Stimulated activated naive CD8-positive, alpha-beta T cell treated with anti-CD3 and anti-CD28 coated beads, Interleukin-15, Interleukin-2, amounts not matched to agents 100 ng/mL and 50 ng/mL, for 24 hours (primary cell): ENCODE measurements around the gene GAS5.
A peak's percentile ranks its signal among the peaks of the same experiment; 100 is the strongest.

Experiments
- H3K27ac Mint-ChIP-seq: one replicate; pipeline ENCODE4 v1.8.0; 2021; ENCODE audit warnings: mild to moderate bottlenecking, mixed read lengths
- H3K27me3 Mint-ChIP-seq: one replicate; pipeline ENCODE4 v1.8.0; 2021; ENCODE audit warnings: mixed read lengths
- H3K36me3 Mint-ChIP-seq: one replicate; pipeline ENCODE4 v1.8.0; 2021; ENCODE audit warnings: low read depth, mixed read lengths
- H3K4me1 Mint-ChIP-seq: one replicate; pipeline ENCODE4 v1.8.0; 2021; ENCODE audit warnings: low read depth, mixed read lengths
- H3K4me3 Mint-ChIP-seq: one replicate; pipeline ENCODE4 v1.8.0; 2021; ENCODE audit warnings: mild to moderate bottlenecking, mixed read lengths
- H3K9me3 Mint-ChIP-seq: one replicate; pipeline ENCODE4 v1.8.0; 2021; ENCODE audit warnings: mixed read lengths

GAS5 gene

DNA sequence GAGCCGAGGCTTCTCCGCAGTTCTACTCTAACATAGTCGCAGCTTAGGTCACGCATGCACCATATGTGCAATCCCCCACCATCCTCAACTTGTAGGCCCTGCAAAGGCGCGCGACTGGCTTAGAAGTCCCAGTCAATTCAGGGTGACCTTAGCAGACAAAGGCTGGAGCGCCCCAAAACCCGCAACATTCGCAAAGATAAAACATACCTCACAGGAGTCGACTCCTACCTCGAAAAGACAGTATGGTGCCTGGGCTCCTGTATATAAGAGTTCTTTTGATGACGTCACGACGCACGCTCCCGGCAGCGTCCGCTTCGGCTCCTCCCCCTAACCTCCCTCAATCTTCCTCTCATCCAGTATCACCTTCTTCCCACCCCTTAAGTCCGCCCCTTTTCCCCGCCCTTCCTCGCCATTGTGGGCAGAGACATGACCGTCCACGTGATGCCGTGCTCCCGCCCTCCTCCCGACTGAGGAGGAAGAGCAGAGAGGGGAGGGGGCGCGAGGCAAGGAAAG is at the start of gene GAS5:
Gene GAS5 (minus strand): TSS at position 237 of the 513 bp plus-strand sequence.
- H3K9me3 Mint-ChIP-seq = no peaks in the 10 kb centered on the region
- H3K4me1 Mint-ChIP-seq = peaks cover 78% of the 10 kb centered on the region
- peak within 1 kb of the TSS; percentile 99 for H3K4me3 Mint-ChIP-seq
- peaks cover 5% of the 10 kb centered on the region for H3K27me3 Mint-ChIP-seq
- peak within 1 kb of the TSS; percentile 99 for H3K27ac Mint-ChIP-seq
- peaks cover 67% of the 10 kb centered on the region for H3K36me3 Mint-ChIP-seq

DNA sequence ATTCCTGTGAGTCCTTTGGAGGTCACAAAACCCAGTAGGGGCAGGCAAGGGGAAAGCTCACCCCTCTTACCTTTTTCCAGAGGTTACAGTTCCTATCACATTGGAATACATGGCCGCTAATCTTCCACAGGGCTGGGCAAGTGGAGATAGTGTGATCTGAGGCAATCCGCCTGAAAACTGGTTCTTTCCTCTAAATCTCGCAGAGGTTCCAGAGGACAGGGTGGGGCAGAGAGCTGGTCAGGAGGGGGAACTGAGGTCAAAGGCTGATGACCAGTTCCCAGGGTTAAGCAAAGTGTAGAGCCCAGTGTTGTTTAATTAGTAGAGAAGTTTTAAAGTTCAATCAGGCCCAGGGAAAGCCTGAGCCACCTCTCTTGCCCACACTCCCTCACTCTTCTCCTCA is 49.4 kb upstream of the GAS5 start, which contains the start of gene SERPINC1:
Gene SERPINC1 (minus strand): TSS at position 179 of the 400 bp plus-strand sequence. CDS start 68 bp downstream, at position 111.
- Mint-ChIP-seq H3K27me3 (no peaks in the 10 kb centered on the region), H3K4me1 (no peaks in the 10 kb centered on the region), H3K36me3 (no peaks in the 10 kb centered on the region), H3K9me3 (no peaks in the 10 kb centered on the region), H3K4me3 (no peak within 1 kb of the TSS), H3K27ac (no peak within 1 kb of the TSS)

DNA sequence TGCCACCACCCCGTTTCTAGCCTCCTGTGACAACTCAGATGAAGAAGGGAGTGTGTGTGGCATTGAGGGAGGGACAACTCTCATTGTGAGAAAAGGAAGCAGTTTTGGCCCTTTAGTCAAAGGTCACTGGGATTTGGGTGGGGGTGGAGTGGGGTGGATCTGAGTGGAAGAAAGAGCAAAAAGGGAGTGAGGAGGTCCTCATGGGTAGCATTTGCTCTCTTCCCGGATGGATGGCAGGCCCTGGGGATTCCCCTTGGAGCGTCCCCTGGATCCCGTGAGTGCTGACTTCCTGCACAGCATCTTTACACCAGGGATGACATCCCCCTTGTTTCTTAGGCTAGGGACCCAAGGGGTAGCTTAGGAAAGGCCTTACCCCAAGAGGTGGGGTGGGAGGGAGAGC is 48.9 kb upstream of the GAS5 start:
- H3K27ac Mint-ChIP-seq = no peak overlapping the region
- no peaks in the 10 kb centered on the region for H3K9me3 Mint-ChIP-seq
- no peaks in the 10 kb centered on the region for H3K27me3 Mint-ChIP-seq
- H3K36me3 Mint-ChIP-seq = no peaks in the 10 kb centered on the region
- H3K4me1 Mint-ChIP-seq = no peaks in the 10 kb centered on the region
- H3K4me3 Mint-ChIP-seq = no peak overlapping the region

DNA sequence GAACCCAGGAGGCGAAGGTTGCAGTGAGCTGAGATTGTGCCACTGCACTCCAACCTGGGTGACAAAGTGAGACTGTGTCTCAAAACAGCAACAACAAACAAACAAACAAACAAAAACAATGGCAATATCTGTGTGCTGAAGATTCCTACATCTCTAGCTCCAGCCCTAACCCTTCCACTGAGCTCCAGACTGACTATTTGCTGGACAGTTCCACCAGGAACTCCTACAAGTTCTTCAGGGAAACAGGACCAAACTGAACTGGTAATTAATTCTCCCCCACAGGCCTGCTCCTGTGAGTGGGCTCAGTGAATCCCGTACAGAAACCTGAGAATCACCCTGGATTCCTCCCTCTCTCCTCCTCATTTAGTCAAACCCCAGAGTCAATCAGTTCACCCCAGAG is 47.8 kb upstream of the GAS5 start:
- Mint-ChIP-seq H3K36me3 (no peaks in the 10 kb centered on the region), H3K9me3 (no peaks in the 10 kb centered on the region), H3K27ac (no peak overlapping the region)

DNA sequence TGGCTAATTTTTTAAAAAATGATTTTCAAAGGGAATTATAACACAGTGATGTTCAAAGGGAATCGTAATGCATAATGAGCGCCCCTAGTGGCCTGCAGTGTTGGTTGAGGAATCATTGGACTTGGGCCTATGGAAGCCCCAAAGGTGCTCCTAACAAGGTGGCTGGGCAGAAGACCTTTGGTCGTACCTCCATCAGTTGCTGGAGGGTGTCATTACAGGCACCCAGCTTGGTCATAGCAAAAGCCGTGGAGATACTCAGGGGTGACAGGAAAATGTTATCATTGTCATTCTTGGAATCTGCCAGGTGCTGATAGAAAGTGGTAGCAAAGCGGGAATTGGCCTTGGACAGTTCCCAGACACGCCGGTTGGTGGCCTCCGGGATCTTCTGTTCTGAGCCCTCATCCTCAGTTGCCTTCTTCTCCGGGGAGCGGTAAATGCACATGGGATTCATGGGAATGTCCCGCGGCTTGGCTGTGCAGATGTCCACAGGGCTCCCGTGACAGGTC is 46.6 kb upstream of the GAS5 start:
- H3K27ac Mint-ChIP-seq = no peak overlapping the region
- no peaks in the 10 kb centered on the region for H3K36me3 Mint-ChIP-seq
- no peak overlapping the region for H3K4me3 Mint-ChIP-seq
- no peaks in the 10 kb centered on the region for H3K4me1 Mint-ChIP-seq
- no peaks in the 10 kb centered on the region for H3K27me3 Mint-ChIP-seq
- H3K9me3 Mint-ChIP-seq = no peaks in the 10 kb centered on the region

More for the DNA sequence above, 47.8 kb upstream of the GAS5 start:
- Mint-ChIP-seq H3K27me3 (no peaks in the 10 kb centered on the region), H3K4me3 (no peak overlapping the region), H3K4me1 (no peaks in the 10 kb centered on the region)

DNA sequence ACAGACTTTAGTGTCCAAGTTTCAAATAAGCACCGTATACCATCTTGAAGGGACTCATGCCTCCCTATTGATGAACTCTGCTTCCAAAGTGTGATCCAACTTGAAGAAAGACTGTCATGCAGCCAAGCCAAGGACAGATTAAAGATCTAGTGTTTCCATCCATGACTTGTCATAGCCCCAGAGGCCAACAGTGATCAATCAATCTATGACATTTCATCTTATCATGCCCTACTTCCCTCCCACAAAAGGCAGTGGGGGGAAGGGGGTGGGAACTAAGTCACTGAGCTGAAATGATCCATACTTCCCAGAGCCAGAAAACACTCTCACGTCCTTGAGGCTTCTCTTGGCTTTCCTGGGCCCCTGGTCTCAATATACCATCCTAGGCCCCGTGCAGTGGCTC is 45.3 kb upstream of the GAS5 start:
- Mint-ChIP-seq H3K36me3 (peaks cover 3% of the 10 kb centered on the region), H3K9me3 (no peaks in the 10 kb centered on the region), H3K4me3 (no peak overlapping the region), H3K27me3 (no peaks in the 10 kb centered on the region), H3K4me1 (no peaks in the 10 kb centered on the region), H3K27ac (no peak overlapping the region)

DNA sequence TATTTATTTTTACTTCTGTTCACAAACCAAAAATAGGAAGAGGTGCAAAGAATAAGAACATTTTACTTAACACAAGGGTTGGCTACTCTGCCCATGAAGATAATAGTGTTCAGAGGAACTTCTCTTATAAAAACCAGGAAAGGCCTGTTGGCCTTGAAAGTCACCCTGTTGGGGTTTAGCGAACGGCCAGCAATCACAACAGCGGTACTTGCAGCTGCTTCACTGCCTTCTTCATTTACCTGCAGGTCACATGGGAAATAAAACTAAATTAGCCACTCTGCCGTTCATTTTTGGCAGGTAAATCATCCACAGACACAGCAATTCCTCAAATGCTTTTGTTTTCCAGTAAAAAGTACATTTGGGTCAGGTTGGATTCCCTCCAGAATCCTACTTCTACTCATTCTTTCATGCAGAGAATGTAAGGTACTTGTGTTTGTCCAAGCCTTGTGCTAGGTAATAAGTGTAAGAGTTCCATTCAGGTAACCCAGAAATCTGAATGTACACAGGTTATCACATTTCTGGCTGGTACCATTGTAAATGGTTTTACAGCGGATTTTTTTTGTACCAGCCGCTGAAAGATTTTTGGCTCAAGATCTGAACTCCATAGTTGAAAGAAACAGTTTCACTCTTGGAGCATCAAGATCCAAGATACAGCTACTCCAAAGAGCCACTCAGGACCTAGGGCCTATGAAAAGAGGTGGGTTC is 36.2 kb upstream of the GAS5 start:
- H3K4me1 Mint-ChIP-seq = peaks cover 8% of the 10 kb centered on the region

DNA sequence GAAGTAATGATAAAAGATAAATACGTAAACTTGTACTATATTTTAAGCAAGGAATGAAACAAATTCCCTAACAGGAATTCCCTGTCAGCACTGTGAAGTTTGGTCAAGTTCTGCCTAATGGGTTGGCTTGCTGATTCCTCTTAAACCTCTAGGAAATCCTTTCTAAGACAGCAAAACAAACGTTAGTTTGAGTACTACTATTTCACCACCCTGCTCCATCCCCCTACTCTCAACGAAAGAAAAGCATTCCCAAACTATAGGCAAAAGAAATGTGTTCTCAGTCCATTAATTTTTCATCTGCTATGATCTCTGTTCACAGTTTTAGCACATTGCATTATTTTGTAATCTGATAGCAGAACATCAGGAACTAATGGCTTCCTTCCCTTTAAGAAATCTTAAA is 33.2 kb upstream of the GAS5 start:
- Mint-ChIP-seq H3K4me1 (peaks cover 8% of the 10 kb centered on the region), H3K9me3 (no peaks in the 10 kb centered on the region), H3K4me3 (no peak overlapping the region), H3K36me3 (peaks cover 9% of the 10 kb centered on the region), H3K27me3 (no peaks in the 10 kb centered on the region), H3K27ac (no peak overlapping the region)

More for the DNA sequence above, 36.2 kb upstream of the GAS5 start:
- Mint-ChIP-seq H3K4me3 (no peak overlapping the region), H3K9me3 (no peaks in the 10 kb centered on the region), H3K36me3 (peaks cover 9% of the 10 kb centered on the region), H3K27ac (no peak overlapping the region), H3K27me3 (no peaks in the 10 kb centered on the region)

DNA sequence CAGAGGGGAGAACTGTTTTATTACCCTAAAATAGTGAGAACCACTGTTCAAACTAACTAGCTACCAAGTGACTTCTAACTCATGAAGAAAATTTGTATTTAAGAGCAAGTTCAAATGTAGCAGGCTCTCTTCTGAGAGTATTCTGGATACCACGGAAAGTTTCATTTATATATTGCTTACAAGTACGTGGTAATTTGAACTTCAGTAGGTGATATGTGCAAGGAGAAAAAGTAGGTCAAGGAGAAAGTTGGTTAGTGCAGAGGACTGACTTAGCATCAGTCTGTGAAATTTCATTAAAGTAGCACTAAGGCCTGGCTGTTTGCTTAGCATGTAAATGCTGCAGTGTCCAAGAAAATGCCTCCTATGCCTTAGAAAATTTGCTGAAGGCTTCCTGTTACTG is 32.6 kb upstream of the GAS5 start:
- no peaks in the 10 kb centered on the region for H3K27me3 Mint-ChIP-seq
- H3K36me3 Mint-ChIP-seq = peaks cover 9% of the 10 kb centered on the region
- H3K4me3 Mint-ChIP-seq = no peak overlapping the region
- no peaks in the 10 kb centered on the region for H3K9me3 Mint-ChIP-seq
- no peak overlapping the region for H3K27ac Mint-ChIP-seq
- peaks cover 8% of the 10 kb centered on the region for H3K4me1 Mint-ChIP-seq

DNA sequence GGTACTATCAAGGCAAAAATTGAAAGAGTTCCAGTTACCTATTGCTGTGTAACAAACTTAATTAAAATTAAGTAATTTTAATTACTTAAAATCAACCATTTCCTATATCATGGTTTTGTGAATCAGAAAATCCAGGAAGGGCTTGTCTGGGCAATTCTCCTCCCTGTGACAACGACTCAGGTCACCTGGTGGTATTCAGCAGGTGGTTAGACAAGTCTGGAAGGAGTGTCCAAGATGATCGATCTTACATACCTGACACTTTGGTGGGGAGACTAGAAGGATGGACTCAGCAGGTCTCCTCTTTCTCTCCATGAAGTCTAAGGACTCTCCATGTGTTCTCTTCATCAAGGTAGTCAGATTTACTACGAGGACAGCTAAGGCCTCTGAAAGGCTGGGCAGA is 26.4 kb upstream of the GAS5 start:
- no peaks in the 10 kb centered on the region for H3K9me3 Mint-ChIP-seq
- H3K4me3 Mint-ChIP-seq = no peak overlapping the region
- peaks cover 6% of the 10 kb centered on the region for H3K4me1 Mint-ChIP-seq
- H3K36me3 Mint-ChIP-seq = peaks cover 38% of the 10 kb centered on the region
- H3K27ac Mint-ChIP-seq = no peak overlapping the region
- no peaks in the 10 kb centered on the region for H3K27me3 Mint-ChIP-seq

DNA sequence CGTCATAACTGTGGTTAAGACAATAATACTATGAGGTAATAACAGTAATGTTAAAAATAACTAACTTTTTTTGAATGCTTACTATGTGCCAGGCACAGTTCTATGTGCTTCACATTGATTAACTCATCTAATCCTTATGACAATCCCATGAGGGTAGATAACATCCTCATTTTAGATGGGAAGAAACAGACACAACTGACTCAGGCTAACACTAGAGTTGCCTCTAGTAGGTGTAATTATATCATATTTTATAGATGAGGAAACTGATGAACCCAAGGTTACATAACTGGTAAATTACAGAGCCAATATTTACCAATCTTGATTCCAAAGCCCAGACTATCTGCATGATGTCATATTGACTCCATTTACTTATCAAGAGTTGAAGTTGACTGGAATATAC is 25.8 kb upstream of the GAS5 start:
- no peak overlapping the region for H3K27ac Mint-ChIP-seq
- no peaks in the 10 kb centered on the region for H3K27me3 Mint-ChIP-seq
- peaks cover 6% of the 10 kb centered on the region for H3K4me1 Mint-ChIP-seq
- no peak overlapping the region for H3K4me3 Mint-ChIP-seq
- peaks cover 40% of the 10 kb centered on the region for H3K36me3 Mint-ChIP-seq
- H3K9me3 Mint-ChIP-seq = no peaks in the 10 kb centered on the region

DNA sequence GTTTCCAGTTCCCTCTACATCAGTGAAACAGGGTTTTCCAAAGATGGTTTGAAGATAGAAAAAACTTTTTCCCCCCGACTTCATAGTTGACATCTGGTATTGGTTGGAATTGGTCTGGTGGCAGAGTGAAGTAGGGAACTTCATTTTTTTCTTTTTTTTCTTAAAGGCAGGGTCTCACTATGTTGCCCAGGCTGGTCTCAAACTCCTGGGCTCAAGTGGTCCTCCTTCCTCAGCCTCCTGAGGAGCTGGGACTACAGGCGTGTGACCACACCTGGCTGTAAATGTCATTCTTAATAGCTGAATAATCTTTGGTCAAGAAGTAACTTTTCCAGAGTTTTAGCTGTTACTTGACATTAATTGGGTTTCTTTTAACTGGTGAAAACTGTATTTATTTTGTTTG is 22.1 kb upstream of the GAS5 start:
- H3K27me3 Mint-ChIP-seq = no peaks in the 10 kb centered on the region
- H3K36me3 Mint-ChIP-seq = peaks cover 70% of the 10 kb centered on the region
- no peak overlapping the region for H3K4me3 Mint-ChIP-seq
- no peak overlapping the region for H3K27ac Mint-ChIP-seq
- H3K9me3 Mint-ChIP-seq = no peaks in the 10 kb centered on the region
- peaks cover 24% of the 10 kb centered on the region for H3K4me1 Mint-ChIP-seq

DNA sequence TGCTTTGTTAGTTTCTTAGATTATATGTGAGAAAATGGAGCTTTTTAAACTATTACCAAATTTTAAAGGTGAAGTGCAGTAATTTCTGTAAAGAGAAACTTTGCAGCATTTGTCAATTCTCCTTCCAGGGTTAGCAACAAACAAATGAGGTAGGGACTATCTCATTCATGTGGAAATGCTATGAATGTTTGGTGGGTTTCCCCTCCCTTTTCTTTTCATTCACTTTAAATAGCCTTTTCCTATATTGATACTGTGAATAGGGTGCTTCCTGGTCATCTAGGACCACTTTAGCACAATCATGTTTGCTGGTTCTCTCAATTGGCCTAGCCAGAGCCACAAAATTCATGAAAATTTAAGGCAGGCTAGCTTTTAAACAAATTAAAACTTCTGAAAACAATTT is 21.0 kb upstream of the GAS5 start:
- Mint-ChIP-seq H3K4me1 (peaks cover 24% of the 10 kb centered on the region), H3K9me3 (no peaks in the 10 kb centered on the region), H3K27ac (no peak overlapping the region), H3K4me3 (no peak overlapping the region), H3K27me3 (no peaks in the 10 kb centered on the region), H3K36me3 (peaks cover 61% of the 10 kb centered on the region)

DNA sequence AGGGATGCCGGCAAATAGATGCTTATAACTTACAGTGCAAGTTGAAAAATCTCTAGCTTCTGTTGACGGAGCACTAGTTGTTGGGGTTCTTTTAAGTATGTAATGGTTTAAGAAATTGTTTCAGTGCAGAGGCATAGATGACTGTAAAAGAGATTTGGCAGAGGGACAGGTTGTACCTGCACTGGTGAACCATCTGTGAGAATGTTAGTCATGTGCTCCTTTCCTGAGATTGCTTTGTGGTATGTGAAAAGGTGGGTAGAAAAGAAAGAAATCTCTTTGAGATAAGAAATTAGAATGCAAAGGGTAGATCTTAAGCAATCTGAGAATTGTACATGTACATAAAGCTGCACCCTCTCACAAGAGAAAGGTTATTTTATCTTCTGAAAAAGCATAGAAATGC is 19.8 kb upstream of the GAS5 start:
- Mint-ChIP-seq H3K27me3 (no peaks in the 10 kb centered on the region), H3K27ac (no peak overlapping the region), H3K4me3 (no peak overlapping the region), H3K36me3 (peaks cover 59% of the 10 kb centered on the region), H3K4me1 (peaks cover 24% of the 10 kb centered on the region), H3K9me3 (no peaks in the 10 kb centered on the region)

DNA sequence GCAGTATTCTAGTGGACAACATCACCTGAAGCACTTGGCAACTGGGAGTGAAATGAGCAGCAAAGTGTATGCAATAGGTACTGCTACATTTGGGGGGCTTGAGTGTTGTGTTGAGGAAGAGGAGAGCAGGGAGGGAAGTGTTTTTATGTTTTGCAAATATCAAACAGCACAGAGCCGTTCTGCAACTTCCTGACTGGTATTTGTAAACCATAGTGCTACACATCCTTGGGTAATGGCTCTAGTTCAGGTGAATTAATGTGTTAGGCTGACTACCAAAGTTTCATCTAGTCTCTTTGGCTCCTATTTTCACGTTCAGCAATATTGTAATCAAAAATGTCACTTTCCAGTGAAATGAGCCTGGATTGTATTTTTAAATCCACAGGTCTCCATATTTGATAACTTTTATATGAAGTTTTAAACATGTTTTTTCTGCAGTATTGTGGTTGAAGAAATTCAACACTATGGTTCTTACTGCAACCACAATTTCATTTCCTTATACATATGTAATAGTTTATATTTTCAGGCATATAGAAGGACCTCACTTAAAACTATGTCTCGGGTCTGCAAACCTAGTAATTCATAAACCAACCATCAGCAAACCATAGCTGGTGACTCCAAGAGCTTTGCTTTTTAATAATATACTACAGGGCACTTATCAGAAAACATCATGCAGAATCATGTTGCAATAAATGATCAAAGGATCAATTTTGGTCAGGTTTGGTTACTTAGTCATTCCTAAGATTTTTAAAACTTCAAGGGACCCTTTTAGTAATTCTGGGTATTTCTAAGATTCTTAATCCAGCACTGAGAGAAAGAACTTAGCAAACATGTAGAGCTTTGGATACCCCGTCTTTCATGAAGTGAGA is 19.2 kb upstream of the GAS5 start:
- Mint-ChIP-seq H3K27ac (no peak overlapping the region), H3K9me3 (no peaks in the 10 kb centered on the region), H3K27me3 (no peaks in the 10 kb centered on the region), H3K4me1 (peaks cover 24% of the 10 kb centered on the region), H3K36me3 (peaks cover 55% of the 10 kb centered on the region), H3K4me3 (no peak overlapping the region)
